Superior temporal gyrus (tissue), 1 donor: ENCODE measurements around the gene ADAR.

ENCODE experiments used
- DNase-seq: peaks from one replicate; pipeline ENCODE4 v3.0.0-alpha.2; 2016; ENCODE audit errors: extremely low spot score

The ADAR gene

GRCh38 chr1:154583773-154584172 lies 24.2 kb downstream of the ADAR start:
- no peak for DNase-seq

DNA sequence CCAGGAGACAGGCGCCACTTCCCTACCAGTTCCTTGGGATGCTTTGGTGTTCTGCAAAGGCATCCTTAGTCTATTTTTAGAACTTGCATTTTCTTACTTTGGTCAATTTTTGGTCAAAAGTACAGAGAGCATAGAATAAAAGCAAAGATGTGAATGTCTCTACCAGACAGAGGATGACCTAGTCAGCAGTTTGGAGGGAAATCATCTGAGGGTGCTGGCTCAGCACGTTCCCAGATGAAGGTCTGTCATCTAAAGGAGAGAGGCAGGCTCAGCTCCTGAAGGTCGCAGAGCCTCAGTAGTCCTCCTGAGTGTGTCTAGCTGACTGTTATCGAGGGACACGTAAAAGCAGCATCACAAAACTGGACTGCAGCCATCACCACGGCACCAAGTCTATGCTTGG lies 25.1 kb downstream of the ADAR start:
- DNase-seq: no peak

DNA sequence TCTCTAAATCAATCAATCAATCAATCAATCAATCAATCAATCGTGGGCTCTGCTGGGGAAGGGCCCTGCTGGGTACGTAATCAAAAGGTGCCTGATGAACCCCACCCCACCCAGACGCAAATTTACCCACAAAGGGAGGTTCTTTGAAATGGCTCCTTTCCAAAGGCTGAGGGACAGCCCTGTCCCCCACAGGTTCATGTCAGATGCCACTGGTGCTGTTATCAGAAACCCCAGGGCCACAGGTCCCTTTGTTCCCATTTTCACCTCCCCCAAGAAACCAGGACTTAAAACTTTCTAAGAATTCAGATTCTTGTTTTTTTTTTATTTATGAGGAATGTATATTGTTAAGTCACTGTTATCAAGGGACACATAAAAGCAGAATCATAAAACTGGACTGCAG lies 26.2 kb downstream of the ADAR start:
- no peak for DNase-seq

DNA sequence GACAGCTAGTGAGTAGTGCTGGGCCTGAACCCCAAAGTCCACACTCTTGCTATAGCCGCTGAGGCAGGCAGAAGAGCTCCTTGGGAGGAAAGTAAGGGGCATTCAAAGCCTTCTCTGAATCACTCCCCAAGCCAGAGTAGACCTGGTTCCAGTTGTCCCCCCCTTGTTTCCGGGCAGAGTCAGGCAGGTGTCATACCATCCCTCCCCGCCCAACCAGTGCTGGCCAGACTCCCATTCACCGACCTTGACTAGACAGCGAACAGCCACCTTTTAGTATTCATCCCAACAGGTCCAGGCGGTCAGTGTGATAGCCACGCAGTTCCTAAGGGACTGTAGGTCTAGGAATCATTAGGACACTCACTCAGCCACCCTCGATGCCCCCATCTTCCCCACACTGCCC lies 28.6 kb downstream of the ADAR start:
- DNase-seq: no peak

DNA sequence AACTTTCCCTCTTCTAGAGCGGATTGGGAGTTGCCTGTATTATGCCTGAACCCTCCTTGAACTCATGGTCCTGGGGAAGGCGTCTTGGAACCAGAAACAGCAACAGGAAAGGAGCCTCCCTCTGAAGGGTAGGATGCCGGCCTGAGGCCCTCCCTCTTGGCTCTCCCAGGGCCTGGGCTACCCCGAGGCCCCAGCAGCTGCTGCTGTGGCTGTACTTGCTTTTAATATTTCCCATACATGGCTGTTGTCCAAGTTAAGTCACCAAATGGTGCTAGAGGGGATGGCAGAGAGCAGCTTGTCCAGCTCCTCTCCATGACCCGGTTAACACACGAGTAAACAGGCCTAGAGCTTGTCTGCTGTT lies 29.9 kb downstream of the ADAR start:
- no peak for DNase-seq

- DNase-seq: no peak
These were observed 30.5 kb downstream of the ADAR start for GRCh38 chr1:154577346-154578057.

GRCh38 chr1:154575951-154576566 lies 31.9 kb downstream of the ADAR start:
- no peak for DNase-seq

GRCh38 chr1:154575147-154575927 lies 32.6 kb downstream of the ADAR start:
- no peak for DNase-seq

GRCh38 chr1:154574716-154575115 lies 33.3 kb downstream of the ADAR start:
- peak; percentile 28 for DNase-seq

DNA sequence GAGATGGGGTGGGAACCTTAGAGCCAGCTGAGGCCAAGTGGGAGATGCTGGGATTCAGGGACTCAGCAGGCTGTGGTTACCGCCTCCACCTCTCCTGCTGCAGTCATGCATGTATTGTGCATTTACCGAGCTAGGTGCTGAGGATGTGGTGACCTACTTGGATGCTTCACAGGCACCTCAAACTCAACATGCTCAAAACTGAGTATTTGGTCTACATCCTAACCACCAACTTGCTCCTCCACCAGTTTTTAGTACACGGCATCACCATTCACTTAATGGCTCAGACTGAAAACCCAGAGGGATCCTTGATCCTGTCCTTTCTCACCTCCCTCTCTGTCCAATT lies 34.8 kb downstream of the ADAR start:
- DNase-seq: no peak

DNA sequence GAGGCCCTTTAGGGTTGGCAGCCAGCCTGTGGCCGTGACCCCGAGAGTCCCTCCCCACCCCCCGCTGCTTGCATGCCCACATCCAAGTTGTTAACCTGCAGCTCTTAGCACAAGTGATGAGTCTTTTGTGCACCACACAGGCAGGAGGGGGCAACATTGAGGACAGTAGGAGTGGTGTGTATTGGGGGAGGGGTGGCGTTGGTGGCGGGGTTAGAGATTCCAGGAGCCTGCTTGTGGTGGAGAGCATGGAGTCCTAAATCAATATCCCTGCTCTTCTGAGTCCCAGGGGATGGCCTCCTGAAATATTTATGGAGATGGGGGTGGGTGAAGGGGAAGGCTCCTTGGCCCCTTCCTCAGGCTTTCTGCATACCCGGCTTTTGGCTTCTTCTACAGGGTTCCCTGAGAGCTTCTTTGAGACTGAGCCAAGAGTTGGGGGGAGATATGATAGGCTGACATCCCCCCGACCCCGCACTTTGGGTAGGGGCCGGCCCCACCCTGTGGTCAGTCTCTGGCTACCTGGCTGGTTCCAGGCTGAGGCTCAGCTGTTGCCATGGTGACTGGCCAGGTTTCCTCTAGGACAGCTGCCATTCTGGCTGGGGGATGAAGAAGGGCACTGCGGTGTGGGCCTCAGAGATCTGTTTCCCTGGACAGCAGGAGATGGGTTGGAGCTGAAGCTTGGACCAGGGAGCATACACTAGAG lies 35.4 kb downstream of the ADAR start:
- DNase-seq: no peak

- no peak for DNase-seq
These were observed 36.1 kb downstream of the ADAR start for GRCh38 chr1:154571964-154572288.

- DNase-seq: no peak
These were observed 36.6 kb downstream of the ADAR start for GRCh38 chr1:154571244-154571963.

DNA sequence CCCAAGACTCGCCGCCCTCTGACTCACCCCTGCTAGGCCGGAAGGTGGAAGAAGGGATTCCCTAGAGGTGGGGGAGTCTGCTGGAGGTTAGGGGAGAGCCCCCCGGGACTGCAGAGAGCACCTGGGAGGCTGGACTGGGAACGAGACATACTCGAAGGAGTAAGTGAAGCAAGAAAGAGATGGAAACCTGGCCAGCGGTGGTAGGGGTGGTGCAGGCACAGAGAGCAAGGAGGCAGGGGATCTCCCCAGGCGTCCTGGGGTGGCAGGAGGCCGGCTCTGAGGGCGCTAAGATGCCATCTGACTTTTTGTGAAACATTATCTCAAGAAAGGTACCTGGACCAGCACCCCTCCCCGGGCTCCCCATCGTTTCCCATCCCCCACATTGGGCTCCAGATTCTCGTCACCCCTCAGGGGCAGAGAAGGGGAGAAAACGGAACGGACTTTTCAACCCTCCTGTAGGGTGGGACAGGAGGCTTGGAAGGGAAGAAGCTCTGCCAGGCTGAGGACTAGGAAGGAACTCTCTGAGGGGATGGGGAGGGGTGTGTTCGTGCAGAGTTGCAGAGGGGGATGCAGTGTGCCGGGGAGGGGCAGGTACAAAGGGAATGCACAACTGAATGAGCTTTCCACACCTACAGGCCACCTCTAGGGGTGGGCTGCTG lies 39.7 kb downstream of the ADAR start:
- DNase-seq: no peak

DNA sequence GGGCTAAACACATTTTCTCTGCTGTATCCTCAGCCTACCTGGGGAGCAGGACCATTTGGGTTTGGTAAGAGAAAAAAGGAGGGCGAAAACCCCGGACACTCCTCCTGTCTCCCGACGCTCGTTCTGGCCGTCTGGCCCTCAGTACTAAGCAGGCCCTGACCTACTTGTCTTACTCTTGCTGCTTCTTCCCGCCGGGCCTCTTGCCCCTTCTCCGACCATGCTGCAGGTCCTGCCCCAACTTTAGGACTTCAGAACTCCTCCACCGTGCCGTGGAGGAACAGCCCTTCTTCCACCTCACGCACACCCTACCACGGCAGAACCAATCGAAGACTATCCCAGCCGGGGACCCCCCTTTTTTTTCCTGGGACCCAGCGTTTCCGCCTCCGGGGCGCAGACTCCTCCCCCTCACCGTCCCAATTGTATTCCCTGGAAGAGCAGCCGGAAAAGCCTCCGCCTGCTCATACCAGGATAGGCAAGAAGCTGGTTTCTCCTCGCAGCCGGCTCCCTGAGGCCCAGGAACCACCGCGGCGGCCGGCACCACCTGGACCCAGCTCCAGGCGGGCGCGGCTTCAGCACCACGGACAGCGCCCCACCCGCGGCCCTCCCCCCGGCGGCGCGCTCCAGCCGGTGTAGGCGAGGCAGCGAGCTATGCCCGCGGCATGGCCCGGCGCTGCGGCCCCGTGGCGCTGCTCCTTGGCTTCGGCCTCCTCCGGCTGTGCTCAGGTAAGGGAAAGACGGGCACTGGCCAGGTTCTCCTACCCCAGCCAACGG lies 40.4 kb downstream of the ADAR start, which contains the start of gene CHRNB2:
TSS of gene CHRNB2 (plus strand) at position 393 of the 771 bp plus-strand sequence. CDS start at position 660, 267 bp downstream.
- DNase-seq: peak; percentile 59

- DNase-seq: no peak
These were observed 42.1 kb downstream of the ADAR start for GRCh38 chr1:154565876-154566275.

DNA sequence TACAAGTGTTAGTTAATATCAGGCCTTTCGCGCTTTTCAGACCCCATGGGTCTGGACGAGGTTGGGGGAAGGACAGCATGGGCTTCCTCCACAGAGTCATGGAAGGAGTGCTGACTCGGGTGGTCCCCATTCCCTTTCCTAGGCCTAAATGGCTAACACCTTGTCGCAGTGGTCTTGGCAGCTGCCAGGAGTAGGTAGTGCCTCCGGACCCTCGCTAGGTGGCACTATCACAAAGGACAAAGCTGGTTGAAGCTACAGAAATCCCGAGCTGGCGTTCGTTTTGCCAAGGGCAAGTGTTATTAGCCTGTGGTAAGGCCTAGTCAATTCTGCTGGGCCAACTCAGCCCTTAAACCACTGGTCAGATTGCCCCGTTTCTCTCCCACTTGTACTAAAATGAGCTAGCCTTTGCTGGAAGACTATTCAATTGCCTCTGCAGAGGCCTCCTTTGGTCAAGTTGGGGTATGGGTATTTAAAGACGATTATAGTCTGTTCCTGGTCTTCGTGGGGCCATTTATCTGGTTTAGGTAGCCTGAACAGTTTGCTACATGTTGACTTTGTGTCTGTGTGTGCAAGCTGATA lies 48.4 kb downstream of the ADAR start:
- DNase-seq: peak; percentile 97

DNA sequence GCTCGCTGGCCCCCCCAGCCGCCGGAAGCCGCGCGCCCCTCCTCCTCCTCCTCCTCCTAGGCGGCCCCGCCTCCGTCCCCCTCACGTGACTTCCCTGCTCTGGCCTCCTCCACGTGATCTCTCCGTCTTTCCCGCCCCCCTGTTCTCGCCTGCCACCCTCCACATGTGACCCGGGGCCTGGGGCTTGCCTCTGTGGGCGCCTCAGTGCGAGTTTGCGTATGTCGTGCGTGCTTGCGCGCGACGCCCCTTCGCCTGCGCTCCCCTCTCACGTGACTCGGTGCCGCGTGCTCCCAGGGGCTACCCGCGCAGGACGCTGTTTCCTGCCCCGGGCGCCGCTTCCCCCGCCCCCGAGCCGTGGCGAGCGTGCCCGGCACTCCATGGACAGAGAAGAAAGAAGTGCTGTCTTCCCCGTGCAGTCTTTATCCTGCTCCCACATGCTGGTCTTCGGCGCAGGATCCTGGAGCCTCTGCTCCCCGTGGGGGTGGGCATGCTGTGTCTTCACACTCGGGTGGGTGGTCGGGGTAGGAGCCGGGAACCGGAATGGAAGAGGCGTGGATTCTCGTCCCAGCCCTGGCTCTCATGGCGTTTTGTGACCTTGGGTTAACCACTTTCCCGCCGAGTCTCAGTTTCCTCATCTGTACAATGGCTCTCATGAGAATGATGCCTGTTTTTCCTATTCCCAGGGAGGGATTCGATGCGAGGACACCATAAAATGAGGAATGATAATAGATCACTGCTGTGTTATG lies 49.1 kb downstream of the ADAR start:
- peak; percentile 98 for DNase-seq

DNA sequence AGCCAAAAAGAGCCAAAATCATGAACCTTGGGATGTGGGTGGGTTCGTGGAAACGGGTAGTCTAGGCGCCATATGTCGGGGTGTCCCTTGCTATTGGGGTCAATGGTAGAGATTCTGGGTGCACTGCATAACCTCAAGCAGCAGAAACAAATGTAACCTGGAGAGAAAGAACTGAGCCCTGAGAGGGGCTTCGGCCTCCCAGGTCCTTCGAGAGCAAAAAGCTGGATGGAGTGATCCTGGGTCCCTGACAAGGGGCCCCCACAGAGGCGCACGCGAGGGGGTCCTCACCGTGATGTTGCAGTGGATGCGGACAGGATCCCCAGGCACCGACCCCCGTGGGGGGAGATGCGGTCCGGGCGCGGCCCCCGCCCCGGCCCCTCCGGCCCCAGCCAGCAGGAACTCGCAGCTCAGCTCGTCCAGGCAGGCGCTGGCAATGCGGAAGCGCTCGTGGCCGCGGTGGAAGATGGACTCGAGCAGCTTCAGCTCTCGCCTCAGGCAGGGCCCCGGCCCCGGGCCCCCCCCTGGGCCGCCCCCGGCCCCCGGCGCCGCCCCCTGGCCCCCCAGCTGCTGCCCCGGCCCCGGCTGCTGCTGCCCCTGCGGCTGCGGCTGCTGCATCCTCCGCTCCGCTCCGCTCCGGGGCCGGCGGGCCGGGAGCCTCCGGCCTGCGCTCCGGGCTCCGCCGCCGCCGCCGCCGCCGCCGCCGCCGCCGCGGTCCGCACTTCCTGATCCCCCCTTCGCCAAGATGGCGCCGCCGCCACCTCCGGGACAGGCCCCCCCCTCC lies 49.9 kb downstream of the ADAR start, which contains the start of gene UBE2Q1:
TSS of gene UBE2Q1 (minus strand) at position 724 of the 781 bp plus-strand sequence. CDS start at position 615, 109 bp downstream.
- no peak for DNase-seq
